HCEC 1CT (cell line): ENCODE data around the gene CSKMT.
"Not testable (repeated sequence)": the region's sequence is repeated elsewhere in the genome, so short reads cannot be mapped to it uniquely, and the experiment has no call there.

Source experiments
- DNase-seq: peaks from one replicate; pipeline ENCODE4 v3.0.0-alpha.2; 2017

The CSKMT gene

DNA sequence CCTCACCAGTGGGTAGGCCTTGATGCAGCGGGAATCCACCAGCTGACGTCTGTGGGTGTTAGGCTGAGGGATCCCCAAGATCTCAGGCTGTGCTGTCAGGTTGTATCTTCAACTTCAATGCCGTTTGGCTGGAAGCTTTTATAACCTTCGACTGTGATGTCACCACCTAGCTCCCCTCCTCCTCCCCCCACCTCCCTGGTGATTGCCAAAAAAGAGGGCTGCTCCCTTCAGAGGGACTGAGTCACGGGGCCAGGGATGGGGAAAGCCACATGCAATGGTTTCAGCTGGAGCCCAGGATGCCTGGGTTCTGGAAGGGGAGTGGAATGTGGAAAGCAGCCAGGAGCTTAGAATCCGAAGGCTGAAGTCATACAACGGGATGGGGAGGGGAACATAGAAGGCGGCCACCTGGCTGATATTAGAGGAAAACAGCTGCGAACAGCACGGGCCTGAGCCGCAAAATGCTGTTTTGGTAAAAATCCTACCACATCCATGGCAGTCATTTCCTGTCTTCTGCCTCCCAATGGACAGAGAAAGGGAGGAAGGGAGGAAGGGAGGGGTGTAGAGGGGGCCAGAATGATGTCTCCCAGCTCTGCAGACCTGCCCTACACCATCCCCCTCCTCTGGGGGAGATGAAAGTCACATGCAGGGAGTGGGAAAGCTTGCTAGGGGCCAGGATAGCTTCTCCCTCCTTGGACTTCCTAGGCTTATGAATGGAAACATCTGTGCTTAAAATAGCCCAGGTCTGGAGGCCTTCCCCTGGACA, 24.5 kb downstream of the CSKMT start, which contains the start of gene LRRN4CL:
TSS of gene LRRN4CL (minus strand) at position 110 of the 763 bp plus-strand sequence. CDS start 1,022 bp downstream, outside the sequence.
- peak; percentile 95 for DNase-seq

DNA sequence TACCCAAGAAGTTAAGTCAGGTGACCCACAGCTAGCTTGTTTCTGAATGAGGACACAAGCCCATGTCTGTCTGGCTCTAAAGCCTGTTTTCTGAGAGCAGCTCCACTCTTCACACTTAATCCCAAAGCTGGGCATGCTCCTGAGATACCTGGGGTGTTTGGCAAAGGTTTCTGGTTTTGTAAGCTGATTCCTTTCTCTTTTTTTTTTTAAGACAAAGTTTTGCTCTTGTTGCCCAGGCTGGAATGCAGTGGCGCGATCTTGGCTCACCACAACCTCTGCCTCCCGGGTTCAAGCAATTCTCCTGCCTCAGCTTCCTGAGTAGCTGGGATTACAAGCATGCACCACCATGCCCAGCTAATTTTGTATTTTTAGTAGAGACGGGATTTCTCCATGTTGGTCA, 28.5 kb downstream of the CSKMT start:
- not testable (repeated sequence) for DNase-seq

DNA sequence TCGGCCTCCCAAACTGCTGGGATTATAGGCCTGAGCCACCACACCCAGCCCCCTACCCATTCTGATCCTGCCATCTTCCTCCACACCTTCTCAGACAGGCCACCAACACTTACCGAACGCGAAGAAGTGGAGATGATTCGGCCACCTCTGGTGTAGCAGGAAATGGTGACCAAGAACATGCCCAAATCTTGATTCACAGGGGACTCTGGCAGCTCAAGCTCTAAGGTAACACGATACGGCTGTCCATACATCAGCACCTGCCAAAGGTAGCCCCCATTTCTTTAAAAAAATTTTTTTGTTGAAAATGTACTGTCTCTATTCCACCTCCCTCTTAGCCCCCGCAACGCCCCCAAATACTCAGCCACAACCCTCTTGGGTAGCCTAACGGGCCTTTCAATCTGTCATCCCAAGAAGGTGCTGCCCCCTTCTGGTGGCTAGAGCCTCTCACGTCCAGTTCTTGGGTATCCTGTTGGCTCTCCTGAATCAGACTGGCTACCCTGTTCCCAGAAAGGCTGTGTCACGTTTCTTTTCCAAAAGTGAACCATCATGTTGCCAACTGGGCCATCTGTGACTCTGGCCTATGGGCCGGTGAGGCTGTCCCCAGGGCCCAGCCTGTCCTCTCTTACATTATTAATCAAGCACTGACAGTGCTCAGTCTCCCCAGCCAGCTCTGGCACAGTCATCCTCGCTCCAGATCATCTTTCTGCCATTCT, 29.5 kb downstream of the CSKMT start:
- peak; percentile 74 for DNase-seq

GRCh38 chr11:62702246-62702645, 37.1 kb downstream of the CSKMT start:
- DNase-seq = no peak

DNA sequence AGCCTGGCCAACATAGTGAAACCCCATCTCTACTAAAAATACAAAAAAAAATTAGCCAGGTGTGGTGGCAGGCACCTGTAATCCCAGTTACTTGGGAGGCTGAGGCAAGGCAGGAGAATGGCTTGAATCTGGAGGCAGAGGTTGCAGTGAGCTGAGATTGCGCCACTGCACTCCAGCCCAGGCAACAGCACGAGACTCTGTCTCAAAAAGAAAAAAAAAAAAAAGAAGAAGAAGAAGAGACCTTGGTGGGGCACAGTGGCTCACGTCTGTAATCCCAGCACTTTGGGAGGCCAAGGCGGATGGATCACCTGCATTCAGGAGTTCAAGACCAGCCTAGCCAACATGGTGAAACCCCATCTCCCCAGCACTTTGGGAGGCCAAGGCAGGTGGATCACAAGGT, 38.8 kb downstream of the CSKMT start:
- not testable (repeated sequence) for DNase-seq

DNA sequence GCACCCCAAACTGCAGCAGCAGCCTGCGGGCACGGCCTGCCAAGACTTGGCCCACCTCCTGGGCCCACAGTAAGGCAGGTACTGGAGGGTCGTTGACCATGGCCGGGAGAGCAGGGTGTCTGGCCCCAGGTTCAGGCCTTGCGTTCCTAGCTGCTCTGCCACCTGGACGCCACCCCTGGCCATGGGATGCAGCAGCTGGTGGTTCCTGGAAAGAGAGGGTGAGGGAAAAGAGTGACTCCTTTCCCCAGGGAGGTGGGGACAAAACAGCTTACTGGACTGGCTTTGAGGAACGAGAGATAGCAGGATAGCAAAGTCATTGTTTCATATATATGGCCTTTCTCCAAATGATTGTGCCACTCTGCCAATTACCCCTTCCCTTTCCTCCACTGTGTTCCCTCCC, 40.3 kb downstream of the CSKMT start:
- no peak for DNase-seq

- peak; percentile 92 for DNase-seq
Observed at GRCh38 chr11:62705880-62706849, 41.1 kb downstream of the CSKMT start.

DNA sequence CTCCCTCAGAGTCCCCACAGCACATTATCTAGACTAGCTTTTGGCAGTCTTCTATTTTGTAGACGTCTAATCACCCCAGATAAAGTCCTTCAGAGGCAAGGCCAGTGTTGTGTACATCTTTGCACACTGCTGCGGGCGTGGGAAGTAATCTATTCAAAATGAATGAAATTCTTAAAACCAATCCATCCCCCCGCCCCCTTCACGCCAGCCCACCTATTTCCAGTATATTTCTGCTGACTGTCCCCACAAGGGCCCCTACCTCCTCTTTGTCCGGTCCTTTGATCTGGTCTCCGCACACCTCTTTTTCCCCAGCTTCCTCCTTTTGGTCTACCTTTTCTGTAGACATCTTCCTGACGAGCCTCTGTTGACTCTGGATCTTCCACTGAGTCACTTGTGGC, 41.7 kb downstream of the CSKMT start:
- no peak for DNase-seq

GRCh38 chr11:62707277-62707861, 42.3 kb downstream of the CSKMT start, which contains the start of the genes BSCL2 and GNG3:
Gene BSCL2 (minus strand): TSS chr11:62707424. CDS start chr11:62707195, 229 bp downstream.
Gene GNG3 (plus strand): TSS chr11:62707676. CDS start chr11:62708296, 620 bp downstream.
- DNase-seq = no peak

DNA sequence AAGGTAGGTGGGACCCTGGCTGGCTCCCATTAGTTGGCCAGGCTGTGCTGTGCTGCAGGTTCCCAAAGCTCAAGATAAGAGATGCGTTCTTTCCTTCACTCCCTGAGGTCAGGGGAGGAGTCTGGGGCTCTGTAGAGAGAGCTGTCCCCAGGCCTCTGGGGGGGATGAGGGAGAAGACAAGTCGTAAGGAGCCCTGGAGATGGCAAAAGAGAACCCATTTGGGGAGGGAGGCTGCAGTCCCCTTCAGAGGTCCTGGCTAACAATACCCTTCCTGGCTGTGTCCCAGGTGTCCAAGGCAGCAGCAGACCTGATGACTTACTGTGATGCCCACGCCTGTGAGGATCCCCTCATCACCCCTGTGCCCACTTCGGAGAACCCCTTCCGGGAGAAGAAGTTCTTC, 43.3 kb downstream of the CSKMT start:
- no peak for DNase-seq

DNA sequence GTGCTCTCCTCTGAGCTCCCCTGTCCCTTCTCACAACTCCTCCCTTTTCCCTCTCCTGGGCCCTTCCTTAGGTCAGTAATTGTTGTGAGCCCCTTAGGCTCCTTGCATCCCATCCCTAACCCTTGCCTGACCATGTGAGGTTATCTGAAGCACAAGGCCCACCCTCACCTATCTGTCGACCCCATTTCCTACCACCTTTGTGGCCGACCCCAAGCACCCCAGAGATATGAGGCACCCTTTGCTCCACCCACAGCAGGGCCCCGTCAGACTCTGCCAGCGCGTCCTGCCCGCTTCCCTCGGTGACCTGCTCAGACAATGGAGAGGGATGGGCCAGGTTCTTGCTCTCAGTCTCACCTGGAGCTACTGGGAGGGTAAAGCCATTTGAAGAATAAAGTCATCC, 43.7 kb downstream of the CSKMT start:
- no peak for DNase-seq

GRCh38 chr11:62709247-62710000, 44.3 kb downstream of the CSKMT start:
- DNase-seq = peak; percentile 98

DNA sequence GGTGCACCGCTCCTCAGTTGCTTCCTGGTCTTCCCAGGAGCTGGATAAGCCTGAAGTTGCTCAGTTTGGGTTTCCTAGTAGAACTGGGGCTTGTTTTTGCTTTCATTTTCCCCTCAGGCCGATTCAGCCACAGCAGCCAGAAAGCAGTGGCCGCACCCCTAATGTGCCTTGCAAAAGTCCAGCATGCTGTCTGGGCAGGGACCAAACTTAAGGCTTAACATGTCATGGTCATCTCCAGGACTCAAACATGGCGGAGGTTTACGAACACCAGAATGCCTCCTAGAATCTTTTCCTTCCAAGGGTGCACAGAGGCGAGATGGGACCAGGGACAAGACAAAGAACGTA, 44.9 kb downstream of the CSKMT start:
- no peak for DNase-seq

DNA sequence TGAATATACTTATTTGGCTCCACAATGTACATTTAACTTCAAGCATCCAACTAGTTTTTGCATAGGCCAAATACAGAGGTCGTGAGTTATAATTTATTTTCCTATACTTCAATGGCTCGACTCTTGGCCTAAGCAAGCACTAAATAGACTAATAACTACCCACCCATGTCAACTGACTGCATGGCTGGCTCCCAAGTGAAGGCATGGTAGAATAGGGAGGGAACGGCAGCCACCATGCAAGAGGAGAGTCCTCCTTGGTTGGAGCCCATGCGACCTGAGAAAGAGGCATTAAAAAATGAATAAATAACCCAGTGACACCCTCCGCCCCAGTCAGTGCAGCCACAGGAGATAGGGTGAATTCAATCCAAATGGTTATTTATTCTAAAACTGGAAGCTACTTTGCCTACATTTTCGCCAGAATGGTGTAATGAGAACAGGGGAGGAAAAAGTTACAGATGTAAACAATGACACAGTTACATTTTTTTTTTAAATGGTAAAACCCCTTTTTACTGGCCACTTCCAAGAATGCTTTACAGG, 47.2 kb downstream of the CSKMT start:
- no peak for DNase-seq

DNA sequence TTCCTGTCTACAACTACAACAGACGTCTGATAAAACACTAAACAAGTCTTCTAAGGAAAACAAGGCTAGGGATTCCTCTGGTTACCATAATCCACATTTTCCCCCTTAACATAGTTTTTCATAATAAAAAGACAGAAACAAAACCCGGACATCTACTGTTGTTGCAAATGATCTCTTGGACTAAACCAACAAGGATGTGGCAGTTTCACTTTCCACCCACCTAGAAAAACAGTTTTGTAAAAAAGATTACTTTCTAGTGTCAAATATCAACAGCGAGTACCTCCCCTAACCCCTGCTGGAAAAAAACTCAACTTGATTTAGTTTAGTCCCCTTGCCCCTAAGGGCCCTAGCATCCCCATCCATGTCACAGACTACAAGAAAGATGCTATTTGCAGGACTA, 47.7 kb downstream of the CSKMT start:
- DNase-seq = no peak

DNA sequence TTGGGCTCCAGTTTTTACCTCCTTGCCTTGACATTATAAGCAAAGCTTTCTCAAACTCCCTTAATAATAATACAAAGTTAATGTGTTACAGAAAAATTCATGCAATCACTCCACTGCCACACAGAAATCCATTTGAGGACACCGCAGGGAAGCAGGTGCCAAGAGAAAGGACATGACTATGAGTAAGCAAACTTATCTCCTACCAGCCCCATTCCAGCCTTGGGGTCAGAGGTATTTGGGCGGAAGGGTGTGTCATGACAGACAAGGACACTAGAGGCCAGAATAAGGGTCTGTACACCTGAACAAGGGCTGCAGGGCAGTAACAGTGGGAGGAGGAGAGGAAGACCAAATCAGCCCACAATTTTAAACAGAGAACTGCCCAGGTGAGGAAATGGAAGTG, 48.2 kb downstream of the CSKMT start:
- no peak for DNase-seq

GRCh38 chr11:62715150-62716130, 50.3 kb downstream of the CSKMT start:
- DNase-seq = no peak

GRCh38 chr11:62716206-62716605, 51.1 kb downstream of the CSKMT start:
- no peak for DNase-seq

DNA sequence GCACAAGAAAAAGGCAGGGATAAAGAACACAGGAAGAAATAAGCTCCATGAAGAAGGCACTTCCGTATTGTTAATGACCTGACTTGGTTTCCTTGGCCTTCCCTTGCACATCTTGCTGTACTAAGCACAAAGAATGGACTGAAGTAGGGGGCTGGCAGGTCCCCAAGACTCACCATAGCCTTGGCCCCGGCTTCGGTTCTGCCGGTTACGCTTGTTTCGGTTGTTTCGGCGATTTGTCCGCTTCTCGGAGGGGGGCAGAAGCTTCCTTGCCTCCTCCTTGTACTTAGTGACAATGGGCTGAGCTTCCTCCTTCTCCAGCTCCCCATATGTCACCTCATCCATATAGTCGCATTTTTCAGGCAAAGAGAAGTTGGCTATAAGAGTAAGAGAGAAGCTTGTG, 51.7 kb downstream of the CSKMT start:
- DNase-seq = no peak
